Activated CD4-positive, alpha-beta T cell treated with anti-CD3 and anti-CD28 coated beads for 1 hour (primary cell): ENCODE results near the gene KRT35.
"Not testable (repeated sequence)": the region's sequence is repeated elsewhere in the genome, so short reads cannot be mapped to it uniquely, and the experiment has no call there.

Experiments used
- DNase-seq: peaks from one replicate; pipeline ENCODE4 v3.0.0-alpha.2; 2020

KRT35 gene

GRCh38 chr17:41451154-41451728 is 29.7 kb downstream of the KRT35 start:
- DNase-seq = no peak

GRCh38 chr17:41449008-41449407 is 31.9 kb downstream of the KRT35 start:
- no peak for DNase-seq

GRCh38 chr17:41448506-41448905 is 32.4 kb downstream of the KRT35 start:
- no peak for DNase-seq

- DNase-seq = no peak
Measured at GRCh38 chr17:41446806-41447205, 34.1 kb downstream of the KRT35 start.

- DNase-seq = no peak
Measured at GRCh38 chr17:41444640-41445039, 36.3 kb downstream of the KRT35 start.

- DNase-seq = no peak
Measured at GRCh38 chr17:41444186-41444585, 36.8 kb downstream of the KRT35 start.

- no peak for DNase-seq
Measured at GRCh38 chr17:41442739-41443138, 38.2 kb downstream of the KRT35 start.

- DNase-seq = no peak
Measured at GRCh38 chr17:41440531-41441033, 40.4 kb downstream of the KRT35 start, which contains the start of gene KRT38. Gene KRT38 (minus strand): TSS chr17:41440983. CDS start chr17:41440921, 62 bp downstream.

- DNase-seq = no peak
Measured at GRCh38 chr17:41439375-41439774, 41.6 kb downstream of the KRT35 start.

GRCh38 chr17:41437769-41438168 is 43.2 kb downstream of the KRT35 start:
- no peak for DNase-seq

- DNase-seq = no peak
Measured at GRCh38 chr17:41437254-41437653, 43.7 kb downstream of the KRT35 start.

GRCh38 chr17:41434415-41434814 is 46.5 kb downstream of the KRT35 start:
- DNase-seq = no peak

- no peak for DNase-seq
Measured at GRCh38 chr17:41434005-41434404, 46.9 kb downstream of the KRT35 start.

GRCh38 chr17:41433586-41433985 is 47.4 kb downstream of the KRT35 start:
- no peak for DNase-seq

GRCh38 chr17:41430376-41430775 is 50.6 kb downstream of the KRT35 start:
- not testable (repeated sequence) for DNase-seq

- no peak for DNase-seq
Measured at GRCh38 chr17:41429667-41430066, 51.3 kb downstream of the KRT35 start.

- no peak for DNase-seq
Measured at GRCh38 chr17:41428591-41429291, 52.2 kb downstream of the KRT35 start.
